Endothelial cell of umbilical vein (primary cell): ENCODE results near the gene CMTM2. TPM values are rescaled to one million over a fixed set of nuclear protein-coding genes. Genes with fewer than 3 reads are reported as not detected.

Source experiments
- BruUV-seq: library from RNA; stranded (reverse); fragments of 400-500 nt; replicated peaks from 2 replicates; lab custom pipeline; 2021; lab: Mats Ljungman, UMichigan
- CTCF ChIA-PET: fragments of 300-600, 350-600 bp; sonication (Branson Sonifier 250); formaldehyde crosslinking; loops from one replicate; lab custom pipeline; 2021; ENCODE audit warnings: antibody characterized with exemption, inconsistent platforms; lab: Charles Lee
- POLR2A ChIA-PET: fragments of 300-600, 350-600 bp; sonication (Branson Sonifier 250); formaldehyde crosslinking; loops from one replicate; lab custom pipeline; 2021; ENCODE audit warnings: antibody characterized with exemption, inconsistent platforms; lab: Charles Lee
- DNase-seq: peaks from one replicate; pipeline ENCODE4 v3.0.0-alpha.2; 2011; ENCODE audit warnings: low read depth, low spot score
- FAIRE-seq: peaks from 2 replicates; lab custom pipeline; 2011; peaks lifted over from hg19 to GRCh38; lab: Jason Lieb, UNC
- H2AFZ ChIP-seq: 2 replicates; pipeline ENCODE4 v1.6.0; 2012; ENCODE audit warnings: low read depth, low read length, control low read depth, inconsistent platforms
- H3K27ac ChIP-seq: 2 replicates; pipeline ENCODE4 v1.5.1; 2011; ENCODE audit warnings: low read depth, mild to moderate bottlenecking, control low read depth, low read length, moderate library complexity; ENCODE audit not compliant: insufficient read depth
- H3K27me3 ChIP-seq, 2 experiments: 2 replicates each; pipeline versions ENCODE4 v1.6.0 to v1.6.1; 2011; ENCODE audit warnings: low read length in 2 of 2, mixed read lengths in 1 of 2; ENCODE audit not compliant: control insufficient read depth in 2 of 2, insufficient read depth in 2 of 2
- H3K36me3 ChIP-seq, 2 experiments: 2 replicates in 1 of 2; 3 replicates in 1 of 2; pipeline ENCODE4 v1.5.1; 2011; ENCODE audit warnings: low read length in 2 of 2, mild to moderate bottlenecking in 1 of 2, moderate library complexity in 1 of 2; ENCODE audit not compliant: control insufficient read depth in 2 of 2, insufficient read depth in 2 of 2; ENCODE audit errors: extremely low read depth in 1 of 2
- H3K4me1 ChIP-seq: 3 replicates; pipeline ENCODE4 v1.5.1; 2011; ENCODE audit warnings: mild to moderate bottlenecking, low read length; ENCODE audit not compliant: control insufficient read depth, insufficient read depth; ENCODE audit errors: extremely low read depth
- H3K4me2 ChIP-seq: 2 replicates; pipeline ENCODE4 v1.6.1; 2011; ENCODE audit warnings: low read length, control low read depth, mixed read lengths; ENCODE audit not compliant: insufficient read depth
- H3K4me3 ChIP-seq, 3 experiments: fragments of 200-600 bp in 1 of 3; sonication (generic), shearing (Covaris generic) in 1 of 3; replicated peaks in 1 of 3; 2 replicates each; pipeline ENCODE4 v1.5.1; 2011 to 2016; ENCODE audit warnings: control low read depth in 3 of 3, low read length in 3 of 3, mild to moderate bottlenecking in 2 of 3, inconsistent platforms in 1 of 3, low read depth in 1 of 3, moderate library complexity in 1 of 3; ENCODE audit not compliant: insufficient read depth in 1 of 3
- H3K79me2 ChIP-seq: 2 replicates; pipeline ENCODE4 v1.6.0; 2012; ENCODE audit warnings: low read length, inconsistent platforms; ENCODE audit not compliant: control insufficient read depth, insufficient read depth
- H3K9ac ChIP-seq: replicated peaks from 2 replicates; pipeline ENCODE3; 2011; ENCODE audit warnings: low read length, control low read depth; ENCODE audit not compliant: insufficient read depth; ENCODE audit errors: extremely low read depth
- H3K9me1 ChIP-seq: replicated peaks from 3 replicates; pipeline ENCODE4 v1.6.0; 2011; ENCODE audit warnings: mild to moderate bottlenecking, low read length; ENCODE audit not compliant: control insufficient read depth, insufficient read depth; ENCODE audit errors: extremely low read depth
- H3K9me3 ChIP-seq: replicated peaks from 2 replicates; pipeline ENCODE4 v1.5.1; 2012; ENCODE audit warnings: low read length, inconsistent platforms; ENCODE audit not compliant: control insufficient read depth, insufficient read depth
- H4K20me1 ChIP-seq: replicated peaks from 2 replicates; pipeline ENCODE3; 2011; ENCODE audit warnings: mild to moderate bottlenecking, low read length; ENCODE audit not compliant: control insufficient read depth, insufficient read depth; ENCODE audit errors: extremely low read depth
- CTCF ChIP-seq, 2 donors: IDR thresholded peaks; 1 replicate in 1 of 2; 2 replicates in 1 of 2; pipeline ENCODE4 v1.5.1; 2011; ENCODE audit warnings: low read length in 2 of 2, mild to moderate bottlenecking in 2 of 2, moderate library complexity in 2 of 2, control low read depth in 1 of 2, inconsistent platforms in 1 of 2, low read depth in 1 of 2; ENCODE audit not compliant: insufficient read depth in 1 of 2; ENCODE audit errors: extremely low read depth in 1 of 2
- EZH2 ChIP-seq: IDR thresholded peaks from 2 replicates; pipeline ENCODE4 v1.6.1; 2012; ENCODE audit warnings: borderline replicate concordance, low read depth, mild to moderate bottlenecking, moderate library complexity, low read length, inconsistent platforms; ENCODE audit not compliant: severe bottlenecking
- FOS ChIP-seq: IDR thresholded peaks from 2 replicates; pipeline ENCODE4 v1.6.1; 2011; ENCODE audit warnings: mild to moderate bottlenecking, low read length, moderate library complexity, borderline replicate concordance; ENCODE audit not compliant: insufficient read depth
- GATA2 ChIP-seq: IDR thresholded peaks from 2 replicates; pipeline ENCODE4 v1.7.0; 2011; ENCODE audit warnings: low read depth, mild to moderate bottlenecking, moderate library complexity, mixed read lengths, low read length; ENCODE audit not compliant: insufficient read length, insufficient read depth
- JUN ChIP-seq: IDR thresholded peaks from 2 replicates; pipeline ENCODE4 v1.6.1; 2011; ENCODE audit warnings: borderline replicate concordance, low read depth; ENCODE audit not compliant: insufficient read length, insufficient read depth
- MAX ChIP-seq: IDR thresholded peaks from 2 replicates; pipeline ENCODE4 v1.6.1; 2011; ENCODE audit not compliant: insufficient read depth, insufficient read length
- MYC ChIP-seq: IDR thresholded peaks from one replicate; pipeline ENCODE4 v1.6.1; 2011; ENCODE audit warnings: mild to moderate bottlenecking, low read depth, low read length
- POLR2A ChIP-seq: IDR thresholded peaks from 2 replicates; pipeline ENCODE4 v1.6.1; 2012; ENCODE audit warnings: low read depth, mild to moderate bottlenecking, control low read depth, low read length
- POLR2AphosphoS5 ChIP-seq: IDR thresholded peaks from 2 replicates; pipeline ENCODE4 v1.6.1; 2012; ENCODE audit warnings: low read depth, mild to moderate bottlenecking, control low read depth, low read length, moderate library complexity; ENCODE audit not compliant: insufficient read depth
- dilution Hi-C: fragments of 300-500 bp; cut with MboI; formaldehyde crosslinking; loops from one replicate; pipeline ENCODE4 v1.15.0; 2019; ENCODE audit warnings: low sequenced_read_pairs; ENCODE audit not compliant: extremely low pct_ligation_motif_present
- intact Hi-C: fragments of 100-400 bp; cut with micrococcal nuclease; formaldehyde crosslinking; loops from one replicate; pipeline ENCODE4 v1.10.0; 2022
- polyA plus RNA-seq, 4 experiments: library from polyadenylated mRNA; depleted of rRNA in 3 of 4; stranded (reverse) in 3 of 4; unstranded in 1 of 4; fragments of >200 nt; gene quantifications; 2 replicates each; pipeline versions ENCODE4 v1.2.1 to v1.2.3, GENCODE V29; 2011 to 2012; ENCODE audit warnings: missing spikeins in 1 of 4
- total RNA-seq: library from RNA; stranded (reverse); gene quantifications from 2 replicates; pipeline ENCODE4 v1.2.3, GENCODE V29; 2021

CMTM2 gene
- total and polyA plus RNA-seq, 2 donors (not counting 3 experiments of a cell fraction or from before 2014, with no cell fraction given), result not detected

DNA sequence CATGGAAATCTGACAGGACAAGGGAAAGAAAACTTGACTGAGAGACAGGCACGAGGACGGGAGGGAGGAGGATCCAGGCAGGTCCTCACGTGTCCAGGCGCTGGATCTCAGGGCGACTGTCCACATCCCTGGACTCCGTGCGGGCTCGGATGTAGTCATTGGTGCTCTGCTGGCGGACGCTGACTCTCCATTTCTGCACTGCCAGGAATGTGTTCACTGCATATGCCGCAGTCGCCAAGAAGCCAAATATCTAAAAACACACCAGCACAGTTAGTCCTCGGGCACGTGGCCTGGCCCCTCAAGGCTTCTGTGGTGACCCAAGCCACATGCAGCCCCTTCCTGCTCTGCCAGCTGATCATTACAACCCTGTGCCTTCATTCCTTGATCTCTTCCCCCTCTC is 42.7 kb downstream of the CMTM2 start:
- intact Hi-C loops (no loop called here), dilution Hi-C loops (no loop called here)
- no peak overlapping the region for H3K4me3 ChIP-seq
- no peaks in the 10 kb centered on the region for H3K9me1 ChIP-seq
- POLR2A ChIA-PET, result no interaction called here
- no peak overlapping the region for H2AFZ ChIP-seq
- no peaks in the 10 kb centered on the region for H3K79me2 ChIP-seq
- no peaks in the 10 kb centered on the region for H3K36me3 ChIP-seq
- no peaks in the 10 kb centered on the region for H3K9me3 ChIP-seq
- H3K4me2 ChIP-seq, result no peak overlapping the region
- no peaks in the 10 kb centered on the region for H3K27me3 ChIP-seq
- H3K9ac ChIP-seq, result no peak overlapping the region
- no peak for FAIRE-seq
- DNase-seq, result no peak
- H3K4me1 ChIP-seq, result peaks cover 20% of the 10 kb centered on the region
- H4K20me1 ChIP-seq, result no peaks in the 10 kb centered on the region
- TF ChIP-seq POLR2A (no peak), GATA2 (no peak), MYC (no peak), POLR2AphosphoS5 (no peak), EZH2 (no peak), MAX (no peak), JUN (no peak), FOS (no peak), CTCF (IDR thresholded peaks at IDR 0.05; ENCODE audit: extremely low read depth in 1 of 2, insufficient read depth in 1 of 2, low read depth in 1 of 2, low read length in 2 of 2) (no peak)
- CTCF ChIA-PET, result no interaction called here
- H3K27ac ChIP-seq, result no peak overlapping the region
- no TSS peak for BruUV-seq
